Fibroblast of gingiva (primary cell): Measurements from ENCODE around the gene GABRP.
"Not testable (repeated sequence)": the region's sequence is repeated elsewhere in the genome, so short reads cannot be mapped to it uniquely, and the experiment has no call there.

Experiments used
- DNase-seq: peaks from one replicate; pipeline ENCODE4 v3.0.0-alpha.2; 2011; ENCODE audit warnings: low read depth

GABRP gene

DNA sequence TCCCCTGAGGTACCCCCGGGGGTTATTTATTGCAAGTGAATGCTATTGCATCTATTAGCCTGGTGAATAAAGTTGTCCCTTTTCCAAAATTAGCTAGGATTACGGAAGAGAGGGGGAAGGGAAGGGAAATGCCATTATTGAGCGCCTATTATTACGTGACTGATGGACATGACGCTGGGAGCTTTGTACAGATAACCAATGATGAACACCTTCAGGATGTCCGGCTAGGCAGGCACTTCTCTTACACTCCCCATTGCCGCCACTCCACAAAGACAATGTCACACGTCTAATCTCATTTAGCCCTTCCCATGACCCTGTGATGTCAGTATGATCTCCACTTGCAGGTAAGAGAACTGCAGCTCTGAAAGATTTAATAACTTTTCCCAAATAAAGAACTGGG lies 9.4 kb downstream of the GABRP start:
- no peak for DNase-seq

DNA sequence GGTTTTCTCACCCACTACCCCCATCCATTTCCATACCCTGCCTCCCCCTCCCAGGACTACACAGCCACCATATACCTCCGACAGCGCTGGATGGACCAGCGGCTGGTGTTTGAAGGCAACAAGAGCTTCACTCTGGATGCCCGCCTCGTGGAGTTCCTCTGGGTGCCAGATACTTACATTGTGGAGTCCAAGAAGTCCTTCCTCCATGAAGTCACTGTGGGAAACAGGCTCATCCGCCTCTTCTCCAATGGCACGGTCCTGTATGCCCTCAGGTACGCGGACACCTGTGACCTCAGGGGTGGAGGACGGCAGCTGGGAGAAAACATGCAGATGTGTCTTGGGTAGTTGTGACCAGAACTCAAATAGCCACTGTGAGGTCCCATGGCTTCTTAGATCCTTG lies 11.6 kb downstream of the GABRP start:
- no peak for DNase-seq

- DNase-seq, result no peak
Observed at GRCh38 chr5:170805666-170806065, 22.1 kb downstream of the GABRP start.

DNA sequence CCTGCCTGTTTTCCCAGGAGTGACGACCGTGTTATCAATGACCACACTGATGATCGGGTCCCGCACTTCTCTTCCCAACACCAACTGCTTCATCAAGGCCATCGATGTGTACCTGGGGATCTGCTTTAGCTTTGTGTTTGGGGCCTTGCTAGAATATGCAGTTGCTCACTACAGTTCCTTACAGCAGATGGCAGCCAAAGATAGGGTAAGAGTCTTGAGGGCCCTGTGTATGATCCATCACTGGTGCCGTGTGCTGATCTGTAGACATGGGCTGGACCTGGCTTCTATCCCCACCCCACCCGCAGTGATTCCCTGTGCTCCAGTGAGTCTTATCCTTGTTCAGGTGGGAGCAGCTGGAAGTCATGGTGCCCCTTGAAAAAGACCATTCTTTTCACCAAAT lies 26.0 kb downstream of the GABRP start:
- peak; percentile 55 for DNase-seq

GRCh38 chr5:170811719-170812118 lies 28.2 kb downstream of the GABRP start:
- DNase-seq, result no peak

DNA sequence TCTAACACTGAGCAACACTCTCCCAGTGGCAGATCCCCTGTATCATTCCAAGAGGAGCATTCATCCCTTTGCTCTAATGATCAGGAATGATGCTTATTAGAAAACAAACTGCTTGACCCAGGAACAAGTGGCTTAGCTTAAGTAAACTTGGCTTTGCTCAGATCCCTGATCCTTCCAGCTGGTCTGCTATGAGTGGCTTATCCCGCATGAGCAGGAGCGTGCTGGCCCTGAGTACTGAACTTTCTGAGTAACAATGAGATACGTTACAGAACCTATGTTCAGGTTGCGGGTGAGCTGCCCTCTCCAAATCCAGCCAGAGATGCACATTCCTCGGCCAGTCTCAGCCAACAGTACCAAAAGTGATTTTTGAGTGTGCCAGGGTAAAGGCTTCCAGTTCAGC lies 29.7 kb downstream of the GABRP start:
- no peak for DNase-seq

GRCh38 chr5:170817195-170817594 lies 33.7 kb downstream of the GABRP start:
- no peak for DNase-seq

GRCh38 chr5:170818232-170818631 lies 34.7 kb downstream of the GABRP start:
- no peak for DNase-seq

DNA sequence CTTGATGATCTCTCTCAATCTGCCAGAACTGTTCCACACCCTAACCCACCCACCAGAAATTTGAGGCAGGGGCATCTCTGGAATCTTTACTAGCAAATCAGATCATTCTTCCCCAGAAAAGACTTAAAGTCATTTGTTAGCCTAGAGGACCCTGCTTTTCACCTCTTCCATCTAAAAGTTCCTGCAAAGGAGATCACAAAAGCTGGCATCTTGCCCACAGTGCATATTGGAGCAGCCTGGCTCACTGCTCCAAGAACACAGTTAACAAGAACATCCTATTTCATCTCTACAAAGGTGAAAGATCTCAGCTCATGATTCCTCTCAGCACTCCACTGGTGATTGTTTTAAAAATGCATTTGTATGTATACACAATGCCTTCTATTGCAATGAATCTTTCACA lies 36.3 kb downstream of the GABRP start:
- no peak for DNase-seq

GRCh38 chr5:170821257-170821800 lies 37.8 kb downstream of the GABRP start:
- no peak for DNase-seq

GRCh38 chr5:170826117-170826516 lies 42.6 kb downstream of the GABRP start:
- DNase-seq, result no peak

DNA sequence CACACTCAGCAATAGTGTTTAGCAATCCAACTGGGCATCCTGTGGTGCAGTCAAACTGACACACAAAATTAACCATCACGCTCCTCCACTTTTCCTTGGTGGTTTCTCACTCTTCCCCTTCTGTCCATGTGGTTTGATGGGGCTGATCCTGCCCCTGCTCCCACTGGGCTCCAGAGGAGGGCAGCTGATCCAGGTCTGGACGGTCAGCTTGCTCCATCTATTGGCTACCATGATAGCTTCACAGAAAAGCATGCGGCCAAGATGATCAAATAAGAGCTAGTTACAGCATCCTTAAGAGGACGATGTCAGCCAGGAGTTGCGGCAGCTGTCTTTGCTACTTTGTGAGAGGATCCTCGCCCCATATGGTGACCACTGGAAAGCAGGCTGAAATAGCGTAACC lies 48.7 kb downstream of the GABRP start:
- DNase-seq, result no peak

GRCh38 chr5:170833981-170834380 lies 50.5 kb downstream of the GABRP start:
- DNase-seq, result not testable (repeated sequence)

GRCh38 chr5:170836226-170836625 lies 52.7 kb downstream of the GABRP start:
- DNase-seq, result no peak

DNA sequence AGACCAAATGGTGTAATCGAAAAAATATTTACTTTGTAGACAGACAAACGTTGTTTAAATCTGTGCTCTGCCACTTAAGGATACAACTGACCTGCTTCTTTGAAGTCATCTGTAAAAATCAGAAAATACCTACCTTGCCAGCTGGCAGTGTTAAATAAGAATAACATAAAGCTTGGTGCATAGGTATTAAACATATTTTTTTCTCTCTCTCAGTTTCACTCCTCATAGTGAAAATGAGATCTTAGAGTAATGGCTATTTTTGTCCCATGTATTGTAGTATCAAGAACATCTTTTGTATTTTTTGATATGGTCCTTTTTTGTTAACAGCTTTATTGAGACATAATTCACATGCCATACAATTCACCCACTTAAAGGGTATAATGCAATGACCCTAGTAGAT lies 60.3 kb downstream of the GABRP start:
- DNase-seq, result no peak

DNA sequence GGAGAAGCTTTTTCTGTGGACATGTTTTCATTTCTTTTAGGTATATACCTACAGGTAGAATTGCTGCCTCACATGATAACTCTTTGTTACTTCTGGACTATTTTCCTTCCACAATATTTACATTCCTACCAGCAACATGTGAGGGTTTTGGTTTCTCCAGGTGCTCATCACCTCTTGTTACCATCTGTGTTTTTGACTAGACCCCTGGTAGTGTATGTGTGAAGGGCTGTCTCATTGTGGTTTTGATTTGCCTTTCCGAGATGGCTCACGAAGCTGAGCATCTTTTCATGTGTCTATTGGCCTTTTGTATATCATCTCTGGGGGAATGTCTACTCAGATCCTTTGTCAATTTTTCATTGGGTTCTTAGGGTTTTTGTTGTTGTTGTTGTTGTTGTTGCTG lies 61.1 kb downstream of the GABRP start:
- no peak for DNase-seq

DNA sequence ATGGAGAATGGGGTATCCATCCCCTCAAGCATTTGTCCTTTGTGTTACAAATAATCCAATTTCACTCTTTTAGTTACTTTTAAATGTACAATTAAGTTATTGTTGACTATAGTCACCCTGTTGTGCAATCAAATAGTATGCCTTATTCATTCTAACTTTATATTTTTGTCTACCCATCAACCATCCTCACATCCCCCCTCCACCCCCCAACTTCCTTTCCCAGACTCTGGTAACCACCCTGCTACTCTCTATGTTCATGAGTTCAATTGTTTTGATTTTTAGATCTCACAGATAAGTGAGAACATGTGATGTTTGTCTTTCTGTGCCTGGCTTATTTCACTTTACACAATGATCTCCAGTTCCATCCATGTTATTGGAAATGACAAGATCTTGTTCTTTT lies 62.9 kb downstream of the GABRP start:
- DNase-seq, result no peak

DNA sequence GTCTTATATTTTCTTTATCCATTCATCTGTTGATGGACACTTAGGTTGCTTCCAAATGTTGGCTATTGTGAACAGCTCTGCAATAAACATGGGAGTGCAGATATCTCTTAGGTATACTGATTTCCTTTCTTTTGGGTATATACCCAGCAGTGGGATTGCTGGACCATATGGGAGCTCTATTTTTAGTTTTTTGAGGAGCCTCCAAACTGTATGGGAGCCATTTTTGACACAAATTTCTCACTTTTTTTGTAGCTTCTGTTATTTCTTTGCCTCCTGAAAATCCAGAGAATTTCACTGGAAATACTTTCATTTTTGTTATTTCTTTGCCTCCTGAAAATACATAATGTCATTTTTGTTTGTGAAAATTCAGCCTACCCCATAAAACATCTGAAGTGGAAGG lies 63.3 kb downstream of the GABRP start:
- no peak for DNase-seq

GRCh38 chr5:170848033-170848432 lies 64.5 kb downstream of the GABRP start:
- DNase-seq, result peak; percentile 15

GRCh38 chr5:170849374-170849773 lies 65.8 kb downstream of the GABRP start:
- DNase-seq, result no peak

GRCh38 chr5:170854566-170854965 lies 71.0 kb downstream of the GABRP start:
- DNase-seq, result no peak

GRCh38 chr5:170857066-170857465 lies 73.5 kb downstream of the GABRP start:
- DNase-seq, result no peak

GRCh38 chr5:170860415-170860814 lies 76.9 kb downstream of the GABRP start:
- no peak for DNase-seq

- DNase-seq, result no peak
Observed at GRCh38 chr5:170860818-170861666, 77.5 kb downstream of the GABRP start.
